OCI-LY3 (cell line): Measurements from ENCODE around the gene SULT6B1.

Source experiments
- CTCF ChIP-seq: fragments of 200-600, 300-600 bp; sonication (generic); IDR thresholded peaks from 2 replicates; pipeline ENCODE4 v1.5.1; 2014; ENCODE audit warnings: antibody characterized with exemption, low read length, low read depth
- EZH2phosphoT487 ChIP-seq: fragments of 200-600 bp; shearing (Covaris generic); IDR thresholded peaks from 2 replicates; pipeline ENCODE4 v1.6.1; 2018; ENCODE audit warnings: antibody characterized with exemption, mixed run types, low read depth

DNA sequence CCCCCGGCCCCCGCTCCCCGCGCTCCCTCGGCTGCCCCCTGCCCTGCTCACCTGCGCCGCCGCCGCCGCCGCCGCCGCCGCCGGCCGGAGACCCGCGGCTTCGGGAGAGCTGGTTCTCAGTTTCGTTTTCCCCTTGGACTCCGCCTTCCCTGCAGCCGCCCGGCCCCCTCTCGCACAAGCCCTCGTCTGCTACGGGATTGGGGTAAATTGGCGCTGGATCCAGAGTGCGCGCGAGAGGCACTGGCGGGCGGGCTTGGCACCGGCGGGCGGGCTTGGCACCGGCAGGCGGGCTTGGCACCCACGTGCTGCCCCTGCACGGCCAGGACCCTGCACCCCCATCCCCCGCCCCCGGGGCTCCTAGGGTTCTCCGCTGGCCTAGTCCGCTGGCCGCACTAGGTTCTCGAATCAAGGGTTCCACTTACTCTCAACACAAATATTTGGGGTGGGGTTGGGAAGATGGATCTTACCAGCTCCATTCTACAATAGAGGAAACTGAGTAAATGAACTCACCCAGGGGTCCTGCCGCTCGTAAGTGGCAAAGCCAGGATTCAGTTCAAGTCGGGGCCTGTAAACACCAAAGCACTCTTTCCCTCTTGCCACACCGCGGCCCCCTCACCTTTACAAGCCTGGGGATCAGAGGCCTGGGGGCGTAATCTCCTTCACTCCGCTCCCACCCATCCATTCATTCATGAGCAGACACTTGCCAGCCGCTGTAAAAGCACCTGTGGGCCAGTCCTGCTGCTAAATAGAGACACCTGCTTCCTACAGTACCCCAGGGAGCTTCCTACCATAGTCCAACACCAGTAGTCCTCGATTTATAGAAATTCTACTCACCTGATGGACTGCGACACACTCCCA lies 31.4 kb downstream of the SULT6B1 start, which contains the start of gene EIF2AK2:
- TF ChIP-seq CTCF (no peak), EZH2phosphoT487 (no peak)
